Astrocyte (in vitro differentiated cells and primary cell): Measurements from ENCODE around the gene INO80.

Source experiments
- EZH2 ChIP-seq: IDR thresholded peaks from 2 replicates; pipeline ENCODE4 v1.6.1; 2012; ENCODE audit warnings: mild to moderate bottlenecking, low read length, inconsistent platforms; ENCODE audit not compliant: insufficient read depth
- TF ChIP-seq, protein P1 (sequence below): IDR thresholded peaks from 2 replicates; pipeline ENCODE4 v1.5.1; 2011; ENCODE audit warnings: low read depth, mild to moderate bottlenecking, inconsistent platforms, low read length, moderate library complexity; ENCODE audit not compliant: insufficient read depth

DNA sequence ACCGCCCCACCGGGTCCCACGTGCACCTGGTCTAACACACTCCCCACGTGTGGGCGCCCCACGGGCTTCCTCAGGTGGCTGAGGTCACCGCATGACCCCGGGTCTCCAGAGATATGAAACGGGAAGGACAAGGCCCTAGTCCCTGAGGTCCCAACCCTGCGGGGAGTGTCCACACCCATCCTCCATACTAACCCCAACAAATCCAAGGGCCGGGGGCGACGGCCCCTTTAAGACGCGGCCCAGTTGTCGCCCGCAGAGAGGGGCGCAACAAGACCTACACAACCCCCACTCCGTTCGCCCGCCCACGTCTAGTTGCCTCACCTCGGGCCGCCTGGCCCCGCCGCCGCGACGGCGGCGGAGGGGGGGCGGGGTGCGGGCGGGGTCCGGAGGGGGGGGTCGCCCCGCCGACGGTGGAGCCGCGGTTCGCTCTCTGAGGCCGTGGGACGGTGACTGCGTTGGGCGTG, 396 bp downstream of the INO80 start:
- TF ChIP-seq, protein P1, sequence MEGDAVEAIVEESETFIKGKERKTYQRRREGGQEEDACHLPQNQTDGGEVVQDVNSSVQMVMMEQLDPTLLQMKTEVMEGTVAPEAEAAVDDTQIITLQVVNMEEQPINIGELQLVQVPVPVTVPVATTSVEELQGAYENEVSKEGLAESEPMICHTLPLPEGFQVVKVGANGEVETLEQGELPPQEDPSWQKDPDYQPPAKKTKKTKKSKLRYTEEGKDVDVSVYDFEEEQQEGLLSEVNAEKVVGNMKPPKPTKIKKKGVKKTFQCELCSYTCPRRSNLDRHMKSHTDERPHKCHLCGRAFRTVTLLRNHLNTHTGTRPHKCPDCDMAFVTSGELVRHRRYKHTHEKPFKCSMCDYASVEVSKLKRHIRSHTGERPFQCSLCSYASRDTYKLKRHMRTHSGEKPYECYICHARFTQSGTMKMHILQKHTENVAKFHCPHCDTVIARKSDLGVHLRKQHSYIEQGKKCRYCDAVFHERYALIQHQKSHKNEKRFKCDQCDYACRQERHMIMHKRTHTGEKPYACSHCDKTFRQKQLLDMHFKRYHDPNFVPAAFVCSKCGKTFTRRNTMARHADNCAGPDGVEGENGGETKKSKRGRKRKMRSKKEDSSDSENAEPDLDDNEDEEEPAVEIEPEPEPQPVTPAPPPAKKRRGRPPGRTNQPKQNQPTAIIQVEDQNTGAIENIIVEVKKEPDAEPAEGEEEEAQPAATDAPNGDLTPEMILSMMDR, result no peak
- TF ChIP-seq EZH2, result no peak
